ENCODE results near the gene KL. TPM values are rescaled to one million over a fixed set of nuclear protein-coding genes. Genes with fewer than 3 reads are reported as not detected.

KL gene
- polyA plus RNA-seq (2013, experiment 1 of 2; ENCODE audit: insufficient read length), result not detected
- polyA plus RNA-seq (2013, experiment 2 of 2; ENCODE audit: insufficient read length), result 0.01 TPM

- DNase-seq, result no peak
These were observed at the start of gene KL for GRCh38 chr13:33016414-33017322. Gene KL (plus strand): TSS chr13:33016423. CDS start chr13:33016441, 18 bp downstream.

- no peak for DNase-seq
These were observed 48.5 kb upstream of the KL start for GRCh38 chr13:32967584-32968182.

GRCh38 chr13:32968316-32968715 lies 47.9 kb upstream of the KL start:
- DNase-seq, result no peak

GRCh38 chr13:32968793-32969192 lies 47.4 kb upstream of the KL start:
- no peak for DNase-seq

GRCh38 chr13:32969516-32969941 lies 46.7 kb upstream of the KL start:
- peak; percentile 54 for DNase-seq

- DNase-seq, result no peak
These were observed 40.0 kb upstream of the KL start for GRCh38 chr13:32976056-32976805.

- DNase-seq, result no peak
These were observed 39.3 kb upstream of the KL start for GRCh38 chr13:32976912-32977311.

GRCh38 chr13:32977321-32977720 lies 38.9 kb upstream of the KL start:
- DNase-seq, result no peak

GRCh38 chr13:32978278-32978677 lies 37.9 kb upstream of the KL start:
- DNase-seq, result no peak

GRCh38 chr13:32983058-32983457 lies 33.2 kb upstream of the KL start:
- DNase-seq, result no peak

GRCh38 chr13:32984857-32985626 lies 31.2 kb upstream of the KL start:
- no peak for DNase-seq

- no peak for DNase-seq
These were observed 29.7 kb upstream of the KL start for GRCh38 chr13:32986552-32986951.

- no peak for DNase-seq
These were observed 28.8 kb upstream of the KL start for GRCh38 chr13:32987462-32987861.

- DNase-seq, result peak; percentile 16
These were observed 27.5 kb upstream of the KL start for GRCh38 chr13:32988608-32989289.

GRCh38 chr13:32989290-32989667 lies 26.9 kb upstream of the KL start:
- DNase-seq, result no peak

- DNase-seq, result no peak
These were observed 26.3 kb upstream of the KL start for GRCh38 chr13:32989942-32990341.

GRCh38 chr13:32993145-32993544 lies 23.1 kb upstream of the KL start:
- no peak for DNase-seq

GRCh38 chr13:32997399-32997798 lies 18.8 kb upstream of the KL start:
- no peak for DNase-seq

GRCh38 chr13:32998966-32999365 lies 17.3 kb upstream of the KL start:
- no peak for DNase-seq

- DNase-seq, result no peak
These were observed 15.9 kb upstream of the KL start for GRCh38 chr13:33000365-33000764.

GRCh38 chr13:33003458-33004019 lies 12.7 kb upstream of the KL start:
- no peak for DNase-seq
